ENCODE data around the gene SMG5. TPM values are rescaled to one million over a fixed set of nuclear protein-coding genes. Genes with fewer than 3 reads are reported as not detected.
"Not testable (repeated sequence)": the region's sequence is repeated elsewhere in the genome, so short reads cannot be mapped to it uniquely, and the experiment has no call there.

The SMG5 gene
- total RNA-seq, 1 donor from 2014 or later, result 114 TPM

DNA sequence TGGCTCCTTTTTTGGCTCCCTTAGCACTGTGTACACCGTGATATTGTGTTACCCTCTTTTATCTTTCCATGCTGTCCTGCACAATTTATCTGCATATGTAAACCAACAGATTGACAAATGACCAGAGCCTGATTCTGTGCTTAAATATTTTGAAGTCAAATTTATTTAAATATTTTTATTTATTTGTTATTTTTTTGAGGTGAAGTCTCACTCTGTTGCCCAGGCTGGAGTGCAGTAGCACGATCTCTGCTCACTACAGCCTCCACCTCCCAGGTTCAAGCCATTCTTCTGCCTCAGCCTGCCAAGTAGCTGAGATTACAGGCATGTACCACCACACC is 57.0 kb downstream of the SMG5 start:
- Mint-ChIP-seq H3K27ac (peak overlapping the region; percentile 0), H3K36me3 (ENCODE audit: insufficient read depth) (peaks cover 27% of the 10 kb centered on the region), H3K4me1 (ENCODE audit: low read depth) (peaks cover 3% of the 10 kb centered on the region), H3K27me3 (no peaks in the 10 kb centered on the region), H3K4me3 (ENCODE audit: low read depth) (no peak overlapping the region), H3K9me3 (ENCODE audit: low read depth) (no peaks in the 10 kb centered on the region)
- TF ChIP-seq, protein P1, sequence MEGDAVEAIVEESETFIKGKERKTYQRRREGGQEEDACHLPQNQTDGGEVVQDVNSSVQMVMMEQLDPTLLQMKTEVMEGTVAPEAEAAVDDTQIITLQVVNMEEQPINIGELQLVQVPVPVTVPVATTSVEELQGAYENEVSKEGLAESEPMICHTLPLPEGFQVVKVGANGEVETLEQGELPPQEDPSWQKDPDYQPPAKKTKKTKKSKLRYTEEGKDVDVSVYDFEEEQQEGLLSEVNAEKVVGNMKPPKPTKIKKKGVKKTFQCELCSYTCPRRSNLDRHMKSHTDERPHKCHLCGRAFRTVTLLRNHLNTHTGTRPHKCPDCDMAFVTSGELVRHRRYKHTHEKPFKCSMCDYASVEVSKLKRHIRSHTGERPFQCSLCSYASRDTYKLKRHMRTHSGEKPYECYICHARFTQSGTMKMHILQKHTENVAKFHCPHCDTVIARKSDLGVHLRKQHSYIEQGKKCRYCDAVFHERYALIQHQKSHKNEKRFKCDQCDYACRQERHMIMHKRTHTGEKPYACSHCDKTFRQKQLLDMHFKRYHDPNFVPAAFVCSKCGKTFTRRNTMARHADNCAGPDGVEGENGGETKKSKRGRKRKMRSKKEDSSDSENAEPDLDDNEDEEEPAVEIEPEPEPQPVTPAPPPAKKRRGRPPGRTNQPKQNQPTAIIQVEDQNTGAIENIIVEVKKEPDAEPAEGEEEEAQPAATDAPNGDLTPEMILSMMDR (IDR thresholded peaks at IDR 0.05; ENCODE audit: unreplicated experiment), result no peak
- DNase-seq (ENCODE audit: low spot score, unreplicated experiment), result no peak

DNA sequence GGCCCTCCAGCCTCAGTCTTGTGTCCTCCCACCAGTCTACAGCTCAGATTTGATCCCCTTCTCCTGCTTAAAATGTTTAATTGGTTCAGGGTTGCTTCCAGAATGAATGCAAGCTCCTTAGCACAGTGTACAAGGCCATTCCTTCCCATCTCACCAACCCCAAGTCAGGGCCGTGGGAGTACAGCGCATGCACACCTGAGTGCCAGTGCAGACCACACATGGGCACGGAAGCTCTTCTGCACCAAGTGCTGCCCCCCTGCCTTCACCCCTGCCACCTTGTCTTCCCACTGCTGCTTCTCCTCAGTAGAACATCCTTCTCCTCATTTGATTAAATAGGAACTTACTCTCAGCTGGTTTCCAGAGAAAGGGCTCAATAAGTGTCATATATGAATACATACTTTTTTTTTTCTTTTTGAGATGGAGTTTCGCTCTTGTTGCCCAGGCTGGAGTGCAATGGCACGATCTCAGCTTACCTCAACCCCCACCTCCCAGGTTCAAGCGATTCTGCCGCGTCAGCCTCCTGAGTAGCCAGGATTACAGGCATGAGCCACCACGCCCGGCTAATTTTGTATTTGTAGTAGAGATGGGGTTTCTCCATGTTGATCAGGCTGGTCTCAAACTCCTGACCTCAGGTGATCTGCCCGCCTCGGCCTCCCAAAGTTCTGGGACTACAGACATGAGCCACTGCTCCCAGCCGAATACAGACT is 60.5 kb downstream of the SMG5 start:
- Mint-ChIP-seq H3K4me1 (ENCODE audit: low read depth) (peaks cover 3% of the 10 kb centered on the region), H3K27ac (no peak overlapping the region), H3K4me3 (ENCODE audit: low read depth) (no peak overlapping the region), H3K9me3 (ENCODE audit: low read depth) (no peaks in the 10 kb centered on the region), H3K27me3 (no peaks in the 10 kb centered on the region), H3K36me3 (ENCODE audit: insufficient read depth) (peaks cover 25% of the 10 kb centered on the region)
- TF ChIP-seq, protein P1 (IDR thresholded peaks at IDR 0.05; ENCODE audit: unreplicated experiment), result no peak
- no peak for DNase-seq (ENCODE audit: low spot score, unreplicated experiment)

DNA sequence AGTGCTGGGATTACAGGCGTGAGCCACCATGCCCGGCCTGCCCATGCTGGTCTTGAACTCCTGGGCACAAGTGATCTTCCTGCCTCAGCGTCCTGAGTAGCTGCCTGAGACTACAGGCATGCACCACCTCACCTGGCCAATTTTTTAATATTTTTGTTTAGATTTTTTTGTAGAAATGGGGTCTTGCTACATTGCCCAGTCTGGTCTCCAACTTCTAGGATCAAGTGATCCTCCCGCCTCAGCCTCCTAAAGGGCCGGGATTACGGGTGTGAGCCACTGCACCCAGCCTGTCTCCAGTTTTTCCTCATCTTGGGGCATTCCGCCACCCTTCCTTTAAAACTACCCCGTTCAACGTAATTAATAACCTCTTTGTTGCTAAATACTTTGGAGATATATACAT is 62.4 kb downstream of the SMG5 start:
- DNase-seq (ENCODE audit: low spot score, unreplicated experiment), result no peak
- H3K27ac Mint-ChIP-seq, result no peak overlapping the region
- H3K36me3 Mint-ChIP-seq (ENCODE audit: insufficient read depth), result peaks cover 19% of the 10 kb centered on the region
- H3K27me3 Mint-ChIP-seq, result no peaks in the 10 kb centered on the region
- H3K4me1 Mint-ChIP-seq (ENCODE audit: low read depth), result no peaks in the 10 kb centered on the region
- H3K9me3 Mint-ChIP-seq (ENCODE audit: low read depth), result no peaks in the 10 kb centered on the region
- TF ChIP-seq, protein P1 (IDR thresholded peaks at IDR 0.05; ENCODE audit: unreplicated experiment), result no peak
- H3K4me3 Mint-ChIP-seq (ENCODE audit: low read depth), result no peak overlapping the region

DNA sequence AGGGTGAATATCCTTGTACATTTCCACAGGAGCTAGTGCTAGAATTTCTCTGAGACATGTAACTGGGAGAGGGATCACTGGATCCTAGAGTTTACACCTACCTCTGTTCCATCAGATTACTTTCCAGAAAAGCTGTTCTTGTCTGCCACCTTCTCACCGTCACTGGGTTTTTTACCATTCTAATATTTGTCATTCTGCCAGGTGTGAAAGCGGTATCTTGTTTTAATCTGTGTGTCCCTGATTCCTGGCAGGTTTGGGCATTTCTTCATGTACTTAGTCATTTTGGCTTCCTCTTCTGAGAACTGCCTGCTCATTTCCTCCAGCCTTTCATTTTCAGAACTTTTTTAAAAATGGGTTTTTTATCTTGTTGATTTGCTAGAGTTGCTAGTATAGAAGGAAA is 64.8 kb downstream of the SMG5 start:
- Mint-ChIP-seq H3K27ac (peak overlapping the region; percentile 36), H3K4me1 (ENCODE audit: low read depth) (peaks cover 7% of the 10 kb centered on the region), H3K27me3 (no peaks in the 10 kb centered on the region), H3K4me3 (ENCODE audit: low read depth) (no peak overlapping the region), H3K36me3 (ENCODE audit: insufficient read depth) (peaks cover 13% of the 10 kb centered on the region), H3K9me3 (ENCODE audit: low read depth) (no peaks in the 10 kb centered on the region)
- TF ChIP-seq, protein P1 (IDR thresholded peaks at IDR 0.05; ENCODE audit: unreplicated experiment), result no peak
- DNase-seq (ENCODE audit: low spot score, unreplicated experiment), result no peak

DNA sequence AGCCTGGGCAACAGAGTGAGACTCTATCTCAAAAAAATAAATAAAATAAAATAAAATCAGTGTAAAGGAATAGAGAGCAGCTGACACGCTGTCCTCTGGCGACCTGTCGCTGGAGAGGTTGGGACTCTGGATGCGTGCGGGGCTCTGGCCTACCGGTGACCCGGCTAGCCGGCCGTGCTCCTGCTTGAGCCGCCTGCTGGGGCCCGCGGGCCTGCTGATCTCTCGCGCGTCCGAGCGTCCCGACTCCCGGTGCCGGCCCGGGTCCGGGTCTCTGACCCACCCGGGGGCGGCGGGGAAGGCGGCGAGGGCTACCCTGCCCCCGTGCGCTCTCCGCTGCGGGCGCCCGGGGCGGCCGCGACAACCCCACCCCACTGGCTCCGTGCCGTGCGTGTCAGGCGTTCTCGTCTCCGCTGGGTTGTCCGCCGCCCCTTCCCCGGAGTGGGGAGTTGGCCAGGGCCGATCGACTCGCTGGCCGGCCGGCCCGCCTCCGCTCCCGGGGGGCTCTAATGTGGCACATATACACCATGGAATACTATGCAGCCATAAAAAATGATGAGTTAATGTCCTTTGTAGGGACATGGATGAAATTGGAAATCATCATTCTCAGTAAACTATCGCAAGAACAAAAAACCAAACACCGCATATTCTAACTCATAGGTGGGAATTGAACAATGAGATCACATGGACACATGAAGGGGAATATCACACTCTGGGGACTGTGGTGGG is 66.1 kb downstream of the SMG5 start:
- DNase-seq (ENCODE audit: low spot score, unreplicated experiment); H3K36me3 Mint-ChIP-seq (ENCODE audit: insufficient read depth); H3K9me3 Mint-ChIP-seq (ENCODE audit: low read depth); H3K4me1 Mint-ChIP-seq (ENCODE audit: low read depth); H3K27ac Mint-ChIP-seq; H3K4me3 Mint-ChIP-seq (ENCODE audit: low read depth); H3K27me3 Mint-ChIP-seq: not testable (repeated sequence)
